Measurements from ENCODE around the gene SMG9.

SMG9 gene

DNA sequence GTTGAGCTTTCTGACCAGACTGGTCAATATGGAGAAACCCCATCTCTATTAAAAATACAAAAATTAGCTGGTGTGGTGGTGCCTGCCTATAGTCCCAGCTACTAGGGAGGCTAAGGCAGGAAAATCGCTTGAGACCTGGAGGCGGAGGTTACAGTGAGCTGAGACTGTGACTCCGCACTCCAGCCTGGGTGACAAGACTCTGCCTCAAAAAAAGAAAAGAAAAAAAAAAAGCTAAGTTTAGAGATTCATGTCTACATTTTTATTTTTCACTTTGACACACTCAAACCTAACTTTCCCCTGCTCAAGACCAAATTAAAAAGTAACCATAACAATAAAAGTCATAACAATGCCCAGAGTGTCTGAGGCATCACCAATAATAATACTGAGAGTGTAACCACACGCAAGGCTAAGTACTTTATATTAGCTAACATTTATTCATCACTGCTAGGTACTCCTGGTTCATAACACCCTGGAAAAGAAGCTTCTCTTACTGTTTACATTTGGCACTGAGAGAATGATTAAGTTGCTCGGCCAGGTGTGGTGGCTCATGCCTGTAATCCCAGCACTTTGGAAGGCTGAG, 33.2 kb downstream of the SMG9 start:
- Histone ChIP-seq H3K9ac (peak overlapping the region in 2 of 11 experiments; percentile 3; a peak in 1 of 22 replicates), H3K27ac (no peak overlapping the region), H3K4me2 (peak overlapping the region in 3 of 11 experiments; percentile 18 to 69 (median 64); a peak in 4 of 22 replicates), H3K9me3 (replicated peaks in 1 of 11) (no peaks in the 10 kb centered on the region), H3K27me3 (no peaks in the 10 kb centered on the region), H3K4me1 (peaks cover 6 to 34% (median 15%) of the 10 kb centered on the region in 10 experiments; a peak in 17 of 20 replicates), H4K20me1 (no peaks in the 10 kb centered on the region), H3K4me3 (no peak overlapping the region), H3K36me3 (no peaks in the 10 kb centered on the region)
- no peak for TF ChIP-seq Cebpa-rat (IDR thresholded peaks at IDR 0.05)

DNA sequence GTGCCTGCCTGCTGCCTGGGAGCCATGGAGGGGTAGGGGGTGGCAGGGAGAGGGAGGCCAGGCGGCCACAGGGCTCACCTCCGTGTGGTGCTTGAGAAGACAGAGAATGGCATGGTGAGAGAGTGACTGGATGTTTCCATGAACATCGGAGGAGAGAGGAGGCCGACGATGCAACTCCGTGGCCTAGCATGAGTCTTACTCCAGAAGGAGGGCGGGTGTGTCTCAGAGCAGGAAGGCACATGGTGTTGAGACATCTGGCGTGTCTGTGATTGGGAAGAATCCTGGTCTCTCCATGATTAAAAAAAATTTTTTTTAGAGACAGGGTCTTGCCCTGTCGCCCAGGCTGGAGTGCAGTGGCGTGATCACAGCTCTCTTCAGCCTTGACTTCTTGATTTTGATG, 33.8 kb downstream of the SMG9 start:
- H3K9me3 ChIP-seq (replicated peaks in 1 of 11), result no peaks in the 10 kb centered on the region
- peak overlapping the region in 2 of 11 experiments; percentile 3; a peak in 1 of 22 replicates for H3K9ac ChIP-seq

DNA sequence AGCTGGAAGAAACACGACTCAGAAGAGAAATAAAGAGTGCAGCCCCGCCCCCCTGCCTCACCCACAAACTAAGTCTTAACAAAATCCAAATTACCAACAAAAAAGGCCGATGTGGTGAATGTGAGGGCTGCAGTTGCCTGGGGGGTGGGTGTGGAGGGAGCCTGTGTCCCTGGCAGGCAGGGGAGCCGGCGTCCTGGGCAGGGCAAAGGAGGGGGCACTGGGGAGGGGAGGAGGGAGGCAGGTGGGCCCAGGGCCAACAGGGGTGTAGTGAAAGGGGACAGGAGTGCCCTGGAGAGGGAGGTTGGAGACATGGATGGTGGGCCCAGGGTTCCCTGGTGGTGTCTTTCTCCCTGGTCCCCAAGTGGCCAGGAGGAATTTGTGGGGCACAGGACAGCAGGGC, 34.8 kb downstream of the SMG9 start:
- H3K9me3 ChIP-seq (replicated peaks in 1 of 11), result no peaks in the 10 kb centered on the region
- peaks cover 0 to 19% (median 7%) of the 10 kb centered on the region in 10 experiments; a peak in 11 of 20 replicates for H3K4me1 ChIP-seq
- no peak overlapping the region for H3K27ac ChIP-seq
- TF ChIP-seq Cebpa-rat (IDR thresholded peaks at IDR 0.05), result no peak
- H4K20me1 ChIP-seq, result no peaks in the 10 kb centered on the region
- H3K36me3 ChIP-seq, result no peaks in the 10 kb centered on the region
- no peak overlapping the region for H3K4me2 ChIP-seq
- no peak overlapping the region for H3K9ac ChIP-seq
- H3K27me3 ChIP-seq, result no peaks in the 10 kb centered on the region
- no peak overlapping the region for H3K4me3 ChIP-seq

More for the DNA sequence above, 33.8 kb downstream of the SMG9 start:
- Histone ChIP-seq H3K27ac (peak overlapping the region in 1 of 11 experiments; percentile 20; a peak in 1 of 22 replicates), H3K27me3 (no peaks in the 10 kb centered on the region), H3K4me1 (peaks cover 6 to 28% (median 12%) of the 10 kb centered on the region in 10 experiments; a peak in 15 of 20 replicates), H3K4me2 (peak overlapping the region in 3 of 11 experiments; percentile 18 to 69 (median 64); a peak in 6 of 22 replicates), H3K4me3 (no peak overlapping the region), H4K20me1 (no peaks in the 10 kb centered on the region), H3K36me3 (no peaks in the 10 kb centered on the region)
- no peak for TF ChIP-seq Cebpa-rat (IDR thresholded peaks at IDR 0.05)

DNA sequence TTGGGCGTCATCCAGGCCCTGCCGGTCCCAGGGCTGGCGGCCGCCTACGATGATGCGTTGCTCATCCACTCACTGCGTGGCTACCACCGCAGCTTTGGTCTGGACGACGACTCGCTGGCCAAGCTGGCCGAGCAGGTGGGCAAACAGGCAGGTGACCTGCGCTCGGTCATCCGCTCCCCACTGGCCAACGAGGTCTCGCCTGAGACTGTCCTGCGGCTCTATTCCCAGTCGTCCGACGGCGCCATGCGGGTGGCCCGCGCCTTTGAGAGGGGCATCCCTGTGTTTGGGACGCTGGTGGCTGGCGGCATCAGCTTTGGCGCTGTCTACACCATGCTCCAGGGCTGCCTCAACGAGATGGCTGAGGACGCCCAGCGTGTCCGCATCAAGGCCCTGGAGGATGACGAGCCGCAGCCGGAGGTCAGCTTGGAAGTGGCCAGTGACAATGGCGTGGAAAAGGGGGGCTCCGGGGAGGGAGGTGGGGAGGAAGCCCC, 35.3 kb downstream of the SMG9 start:
- Histone ChIP-seq H3K4me2 (no peak overlapping the region), H3K36me3 (no peaks in the 10 kb centered on the region), H3K4me3 (no peak overlapping the region), H3K9me3 (replicated peaks in 1 of 11) (no peaks in the 10 kb centered on the region), H3K4me1 (peaks cover 0 to 19% (median 7%) of the 10 kb centered on the region in 10 experiments; a peak in 9 of 20 replicates), H3K27ac (no peak overlapping the region), H3K9ac (no peak overlapping the region), H4K20me1 (no peaks in the 10 kb centered on the region), H3K27me3 (no peaks in the 10 kb centered on the region)
- TF ChIP-seq Cebpa-rat (IDR thresholded peaks at IDR 0.05), result no peak

DNA sequence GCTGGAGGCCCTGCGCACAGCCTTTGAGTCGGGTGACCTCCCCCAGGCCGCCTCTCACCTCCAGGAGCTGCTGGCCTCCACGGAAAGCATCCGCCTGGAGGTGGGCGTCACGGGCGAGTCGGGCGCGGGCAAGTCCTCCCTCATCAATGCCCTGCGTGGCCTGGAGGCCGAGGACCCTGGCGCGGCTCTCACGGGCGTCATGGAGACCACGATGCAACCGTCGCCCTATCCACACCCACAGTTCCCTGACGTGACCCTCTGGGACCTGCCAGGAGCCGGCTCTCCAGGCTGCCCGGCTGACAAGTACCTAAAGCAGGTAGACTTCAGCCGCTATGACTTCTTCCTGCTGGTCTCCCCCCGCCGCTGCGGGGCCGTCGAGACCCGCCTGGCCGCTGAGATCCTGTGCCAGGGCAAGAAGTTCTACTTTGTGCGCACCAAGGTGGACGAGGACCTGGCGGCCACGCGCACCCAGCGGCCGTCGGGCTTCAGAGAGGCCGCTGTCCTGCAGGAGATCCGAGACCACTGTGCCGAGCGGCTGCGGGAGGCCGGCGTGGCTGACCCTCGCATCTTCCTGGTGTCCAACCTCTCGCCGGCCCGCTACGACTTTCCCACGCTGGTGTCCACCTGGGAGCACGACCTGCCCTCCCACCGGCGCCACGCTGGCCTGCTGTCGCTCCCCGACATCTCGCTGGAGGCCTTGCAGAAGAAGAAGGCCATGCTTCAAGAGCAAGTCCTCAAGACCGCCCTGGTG, 36.0 kb downstream of the SMG9 start:
- H3K27ac ChIP-seq, result no peak overlapping the region
- H3K4me3 ChIP-seq, result no peak overlapping the region
- H4K20me1 ChIP-seq, result no peaks in the 10 kb centered on the region
- no peak overlapping the region for H3K9ac ChIP-seq
- no peaks in the 10 kb centered on the region for H3K27me3 ChIP-seq
- no peak for TF ChIP-seq Cebpa-rat (IDR thresholded peaks at IDR 0.05)
- peaks cover 0 to 15% (median 7%) of the 10 kb centered on the region in 10 experiments; a peak in 8 of 20 replicates for H3K4me1 ChIP-seq
- H3K4me2 ChIP-seq, result no peak overlapping the region
- no peaks in the 10 kb centered on the region for H3K36me3 ChIP-seq
- H3K9me3 ChIP-seq (replicated peaks in 1 of 11), result no peaks in the 10 kb centered on the region

DNA sequence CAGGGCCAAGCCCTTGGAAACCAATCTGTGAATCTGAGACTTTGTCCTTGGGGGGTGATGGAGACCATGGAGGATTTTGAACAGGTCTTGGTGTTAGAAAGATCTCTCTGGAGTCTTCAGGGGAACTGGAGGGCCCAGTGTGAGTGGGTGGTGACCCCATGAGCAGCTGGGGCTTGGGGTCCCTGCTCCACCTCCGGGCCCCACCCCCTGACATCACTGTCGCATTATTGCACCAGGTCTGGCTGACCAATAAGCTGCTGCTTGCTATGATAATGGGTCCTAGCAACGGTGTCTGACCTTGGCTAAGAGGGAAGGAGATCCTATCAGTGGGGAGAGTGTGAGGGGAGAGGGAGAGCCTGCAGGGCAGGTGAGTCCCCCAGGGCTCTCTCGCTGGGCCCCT, 39.0 kb downstream of the SMG9 start, which contains the start of gene IRGC:
Gene IRGC (plus strand): TSS at position 301 of the 400 bp plus-strand sequence. CDS start 2,483 bp downstream, outside the sequence.
- no peak for TF ChIP-seq Cebpa-rat (IDR thresholded peaks at IDR 0.05)
- Histone ChIP-seq H3K4me2 (peak within 1 kb of the TSS in 1 of 11 experiments; percentile 11; a peak in 2 of 22 replicates), H4K20me1 (no peaks in the 10 kb centered on the region), H3K27ac (peak within 1 kb of the TSS in 2 of 11 experiments; percentile 27 to 34; a peak in 4 of 22 replicates), H3K9ac (0 out of 22 replicates have a peak within 1 kb of the TSS, but pooled peaks of 1 of the 11 experiments have one; percentile 8), H3K9me3 (replicated peaks in 1 of 11) (no peaks in the 10 kb centered on the region), H3K4me3 (no peak within 1 kb of the TSS), H3K4me1 (peaks cover 0 to 17% (median 12%) of the 10 kb centered on the region in 10 experiments; a peak in 14 of 20 replicates), H3K36me3 (no peaks in the 10 kb centered on the region), H3K27me3 (no peaks in the 10 kb centered on the region)

DNA sequence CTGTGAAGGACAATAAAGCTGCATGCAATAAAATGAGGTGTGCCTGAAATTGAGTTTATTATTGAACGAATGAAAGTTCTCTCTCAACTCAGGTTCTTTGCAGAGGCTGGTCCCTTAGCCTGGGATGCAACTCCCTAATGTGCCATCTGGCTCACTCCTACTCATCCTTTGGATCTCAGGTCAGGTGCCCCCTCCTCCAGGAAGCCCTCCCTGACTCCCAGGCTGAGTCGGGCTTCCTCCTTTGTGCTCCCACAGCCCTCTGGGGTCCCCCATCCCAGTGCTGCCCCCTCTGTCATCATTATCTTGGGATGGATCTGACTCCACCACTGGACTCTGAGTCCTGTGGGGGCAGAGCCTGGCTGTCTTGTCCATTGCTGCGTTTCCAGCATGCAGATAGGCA, 41.6 kb downstream of the SMG9 start:
- Histone ChIP-seq H3K36me3 (0 out of 22 replicates have a peak, but pooled peaks cover 0 to 4% (median 0%) of the 10 kb centered on the region in 11 experiments), H3K27me3 (no peaks in the 10 kb centered on the region)

DNA sequence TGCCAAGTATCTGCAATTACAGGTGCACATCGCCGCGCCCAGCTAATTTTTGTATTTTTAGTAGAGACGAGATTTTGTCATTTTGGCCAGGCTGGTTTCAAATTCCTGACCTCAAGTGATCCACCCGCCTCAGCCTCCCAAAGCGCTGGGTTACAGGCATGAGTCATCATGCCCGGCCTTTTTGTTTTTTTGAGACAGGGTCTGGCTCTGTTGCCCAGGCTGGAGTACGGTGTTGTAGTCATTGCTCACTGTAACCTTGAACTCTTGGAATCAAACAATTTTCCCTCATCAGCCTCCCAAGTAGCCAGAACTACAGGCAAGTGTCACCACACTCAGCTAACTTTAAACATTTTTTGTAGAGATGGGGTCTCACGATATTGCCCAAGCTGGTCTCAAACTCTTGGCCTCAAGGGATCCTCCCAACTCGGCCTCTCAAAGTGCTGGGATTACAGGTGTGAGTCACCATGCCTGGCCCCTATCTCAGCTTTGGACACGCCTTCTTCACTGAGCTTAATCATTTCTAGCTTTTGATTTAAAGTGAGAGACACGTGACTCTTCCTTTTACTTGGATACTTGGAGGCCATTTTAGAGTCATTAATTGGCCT, 42.9 kb downstream of the SMG9 start:
- no peaks in the 10 kb centered on the region for H3K27me3 ChIP-seq
- no peak for TF ChIP-seq Cebpa-rat (IDR thresholded peaks at IDR 0.05)
- H3K27ac ChIP-seq, result no peak overlapping the region
- H4K20me1 ChIP-seq, result no peaks in the 10 kb centered on the region
- H3K9me3 ChIP-seq (replicated peaks in 1 of 11), result peaks cover 11 to 18% (median 13%) of the 10 kb centered on the region in 11 experiments
- 0 out of 22 replicates have a peak, but pooled peaks cover 0 to 4% (median 0%) of the 10 kb centered on the region in 11 experiments for H3K36me3 ChIP-seq
- H3K4me1 ChIP-seq, result peaks cover 0 to 16% (median 10%) of the 10 kb centered on the region in 10 experiments; a peak in 12 of 20 replicates
- no peak overlapping the region for H3K9ac ChIP-seq
- H3K4me2 ChIP-seq, result peak overlapping the region in 6 of 11 experiments; percentile 1 to 46 (median 26); a peak in 5 of 22 replicates
- no peak overlapping the region for H3K4me3 ChIP-seq

More for the DNA sequence above, 41.6 kb downstream of the SMG9 start:
- Histone ChIP-seq H3K4me3 (no peak overlapping the region), H3K4me1 (peaks cover 0 to 16% (median 10%) of the 10 kb centered on the region in 10 experiments; a peak in 12 of 20 replicates), H3K9ac (no peak overlapping the region), H3K27ac (no peak overlapping the region), H4K20me1 (no peaks in the 10 kb centered on the region), H3K9me3 (replicated peaks in 1 of 11) (peaks cover 11 to 17% (median 12%) of the 10 kb centered on the region in 11 experiments), H3K4me2 (no peak overlapping the region)
- TF ChIP-seq Cebpa-rat (IDR thresholded peaks at IDR 0.05), result no peak

Measured in BLaER1 treated with 17β-estradiol and CSF1 and Interleukin-3, amounts not matched to agents 10 nM and 100 nM (cell line).